GM18868 (cell line): ENCODE results near the gene PDGFA.

ENCODE experiments used
- ATAC-seq: cut with Tn5 transposase; IDR thresholded peaks from one replicate; pipeline ENCODE4 v1.9.1; 2021; ENCODE audit warnings: mild to moderate bottlenecking, moderate library complexity; ENCODE audit not compliant: unreplicated experiment

Gene PDGFA

DNA sequence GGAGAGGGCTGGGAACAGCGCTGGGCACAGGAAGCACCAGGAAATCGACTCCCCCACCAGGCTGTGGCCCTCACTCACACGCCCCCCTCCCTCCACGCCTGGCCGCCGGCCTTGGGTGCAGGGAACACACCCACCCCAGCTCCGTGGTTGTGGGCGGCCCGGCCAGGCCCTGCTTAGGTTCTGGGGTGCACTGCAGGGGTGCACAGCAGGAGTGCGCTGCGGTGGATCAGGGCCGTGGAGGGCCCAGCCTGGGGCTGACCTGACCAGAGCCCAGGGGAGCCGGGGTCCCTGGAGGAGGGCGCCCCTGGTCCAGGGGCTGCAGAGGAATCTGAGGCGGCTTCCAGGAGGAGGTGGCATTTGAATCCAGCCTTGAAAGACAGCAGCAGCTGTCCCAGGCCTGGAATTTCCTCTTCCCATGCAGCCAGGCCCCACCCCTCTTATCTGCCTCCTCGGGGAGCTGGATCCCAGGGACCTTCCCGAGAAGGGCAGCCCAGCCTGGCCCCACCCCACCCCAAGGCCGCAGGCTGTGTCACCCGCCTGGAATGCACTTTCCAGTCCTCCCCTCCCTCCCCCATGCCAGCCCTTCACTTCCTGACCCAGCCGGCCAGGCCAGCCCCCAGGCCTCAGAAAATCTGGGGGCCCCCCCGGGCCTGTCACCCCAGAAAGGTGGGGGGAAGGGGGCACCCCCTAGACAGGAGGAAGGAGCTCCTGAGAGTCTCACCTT is 18.4 kb upstream of the PDGFA start:
- ATAC-seq, result no peak

DNA sequence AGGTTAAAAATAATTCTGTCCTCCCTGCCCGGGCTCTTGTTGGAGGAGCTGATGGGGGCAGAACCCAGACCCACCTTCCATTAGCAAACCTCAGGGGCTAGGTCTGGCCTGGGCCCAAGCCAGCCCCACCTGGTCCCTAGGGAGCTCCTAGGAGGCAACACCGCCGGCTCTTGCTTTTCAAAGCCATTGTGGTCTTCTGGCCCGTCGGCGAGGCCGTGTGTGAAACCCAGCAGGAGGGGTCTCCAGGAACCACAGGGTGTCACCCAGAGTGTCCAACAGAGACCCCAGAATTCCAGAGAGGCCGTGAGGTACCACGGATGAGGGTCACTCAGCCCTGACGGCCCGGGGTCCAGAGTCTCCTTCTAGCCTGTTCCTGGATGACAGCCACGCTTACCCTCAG is 16.6 kb upstream of the PDGFA start:
- ATAC-seq, result no peak

DNA sequence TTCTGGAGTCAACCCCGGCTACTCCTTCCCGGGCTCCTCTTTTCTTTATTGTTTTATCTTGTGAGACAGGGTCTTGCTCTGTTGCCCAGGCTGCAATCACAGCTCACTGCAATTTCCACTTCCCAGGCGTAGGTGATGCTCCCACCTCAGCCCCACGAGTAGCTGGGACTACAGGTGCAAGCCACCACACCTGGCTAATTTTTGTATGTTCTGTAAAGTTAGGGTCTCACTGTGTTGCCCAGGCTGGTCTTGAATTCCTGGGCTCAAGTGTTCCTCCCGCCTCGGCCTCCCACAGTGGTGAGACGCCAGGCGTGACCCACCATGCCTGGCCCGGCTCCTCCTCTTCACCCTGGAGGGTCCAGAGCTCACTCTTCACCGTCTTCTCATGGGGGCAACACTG is 15.3 kb upstream of the PDGFA start:
- no peak for ATAC-seq

DNA sequence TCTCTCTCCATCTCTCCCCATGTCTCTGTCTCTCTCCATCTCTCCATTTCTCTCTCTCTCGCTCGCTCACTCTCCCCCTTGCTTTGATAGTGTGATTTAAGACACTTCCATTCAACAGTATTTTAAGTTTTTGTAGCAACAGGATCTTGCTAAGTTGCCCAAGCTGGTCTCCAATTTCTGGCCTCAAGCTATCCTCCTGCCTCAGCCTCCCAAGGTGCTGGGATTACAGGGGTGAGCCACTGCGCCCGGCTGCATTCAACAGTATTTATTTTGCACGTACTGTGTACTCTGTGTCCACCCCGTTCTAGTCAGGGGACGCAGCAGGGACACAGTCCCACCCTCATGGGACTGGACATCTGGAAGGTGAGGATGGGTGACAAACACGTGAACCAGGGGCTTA is 14.4 kb upstream of the PDGFA start:
- no peak for ATAC-seq

DNA sequence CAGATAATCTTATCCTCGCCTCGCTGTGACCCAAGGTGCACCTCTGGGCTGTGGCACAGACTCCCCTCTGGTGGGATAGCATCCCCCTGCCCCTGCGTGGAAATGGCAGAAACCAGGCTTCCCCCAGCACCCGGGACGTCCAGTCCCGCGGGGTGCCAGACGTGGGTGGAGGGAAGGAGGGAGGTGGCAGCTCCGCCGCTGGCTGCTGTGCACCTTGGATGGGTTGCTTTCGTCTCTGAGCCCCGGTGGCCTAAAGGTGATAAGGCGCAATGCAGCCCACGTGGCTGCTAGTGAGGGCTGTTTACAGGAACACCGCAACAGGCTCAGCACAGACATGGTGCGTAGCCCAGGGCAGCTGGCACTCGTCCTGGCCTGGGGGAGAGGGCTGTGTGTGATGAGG is 13.6 kb upstream of the PDGFA start:
- ATAC-seq, result no peak

DNA sequence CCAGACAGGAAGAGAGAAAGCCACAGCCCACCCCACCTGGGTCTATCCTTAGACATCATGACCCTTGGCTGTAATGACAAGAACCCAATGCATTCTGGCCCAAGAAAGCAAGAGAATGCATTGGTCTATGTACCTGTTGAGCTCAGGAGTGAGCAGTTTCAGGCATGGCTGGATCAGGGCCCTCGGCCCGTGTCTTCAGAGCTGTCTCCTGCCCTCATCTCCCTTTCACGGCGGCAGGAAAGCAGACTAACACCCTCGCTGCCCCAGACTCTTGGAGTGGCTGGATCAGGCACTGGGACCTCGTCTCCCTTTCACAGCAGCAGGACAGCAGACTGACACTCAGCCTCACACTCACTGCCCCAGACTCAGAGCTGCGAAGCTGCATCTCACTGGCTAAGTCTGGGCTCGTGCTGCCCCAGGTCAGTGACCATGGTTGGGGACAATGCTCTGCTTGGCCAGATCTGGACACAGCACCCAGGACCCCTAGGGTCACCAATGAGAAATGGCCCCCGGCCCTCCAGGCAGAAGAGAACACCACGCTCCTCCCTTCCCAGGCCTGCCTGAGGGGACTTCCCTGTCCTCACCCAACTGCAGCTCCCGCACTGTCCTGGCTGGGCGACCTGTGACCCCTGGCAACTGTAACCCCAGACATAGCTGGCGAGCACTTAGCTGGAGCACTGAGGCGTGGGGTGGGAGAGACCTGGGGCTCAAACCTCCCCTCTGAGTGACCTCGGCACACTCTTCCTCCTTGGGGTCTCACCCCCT is 12.9 kb upstream of the PDGFA start:
- ATAC-seq, result no peak

DNA sequence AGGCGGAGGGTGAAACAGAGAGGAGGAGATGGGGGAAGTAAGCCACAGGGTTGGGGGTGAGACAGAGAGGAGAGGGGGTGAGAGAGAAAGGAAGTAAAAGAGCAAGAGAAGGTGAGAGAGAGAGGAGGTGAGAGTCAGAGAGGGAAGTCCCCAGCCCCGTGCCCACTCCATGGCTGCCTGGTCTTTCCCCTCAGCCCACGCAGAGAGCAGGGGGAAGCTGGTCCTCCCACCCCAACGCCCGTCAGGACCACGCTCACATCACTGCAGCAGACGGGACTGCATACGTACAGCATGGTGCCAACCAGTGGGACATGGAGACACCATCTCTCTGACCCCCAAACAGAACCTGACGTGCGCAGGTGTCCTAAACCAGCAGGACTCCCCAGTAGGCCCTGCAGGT is 12.1 kb upstream of the PDGFA start:
- no peak for ATAC-seq

DNA sequence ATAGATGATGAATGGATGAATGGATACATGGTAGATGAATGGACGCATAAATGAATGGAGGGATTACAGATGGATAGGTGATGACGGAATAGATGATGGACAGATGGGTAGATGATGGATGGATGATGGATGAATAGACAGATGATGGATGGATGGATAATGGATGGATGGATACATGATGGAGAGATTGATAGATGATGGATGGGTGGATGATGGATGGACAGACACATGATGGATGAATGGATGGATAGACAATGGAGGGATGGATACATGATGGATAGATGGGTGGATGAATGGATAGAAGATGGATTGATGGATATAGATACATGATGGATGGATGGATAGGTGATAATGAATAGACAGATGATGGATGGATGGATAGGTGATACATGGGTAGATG is 8.8 kb upstream of the PDGFA start:
- no peak for ATAC-seq

DNA sequence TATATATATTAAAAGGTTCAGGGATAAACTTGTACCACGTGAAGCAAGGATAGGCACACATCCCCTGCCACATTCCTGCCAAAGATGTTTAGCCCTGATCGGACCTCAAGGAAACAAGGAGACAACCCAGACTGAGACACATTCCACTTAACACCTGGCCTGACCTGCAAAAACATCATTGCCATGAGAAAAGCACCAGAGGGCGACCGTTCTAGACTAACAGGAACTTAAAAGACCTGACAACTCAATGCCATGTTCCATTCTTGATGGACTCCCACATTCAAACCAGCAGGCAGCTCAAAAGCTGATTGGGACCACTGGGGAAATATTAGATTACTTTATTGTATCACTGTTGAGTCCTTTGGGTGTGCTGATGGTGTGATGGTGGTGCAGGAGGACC is 8.1 kb upstream of the PDGFA start:
- no peak for ATAC-seq

DNA sequence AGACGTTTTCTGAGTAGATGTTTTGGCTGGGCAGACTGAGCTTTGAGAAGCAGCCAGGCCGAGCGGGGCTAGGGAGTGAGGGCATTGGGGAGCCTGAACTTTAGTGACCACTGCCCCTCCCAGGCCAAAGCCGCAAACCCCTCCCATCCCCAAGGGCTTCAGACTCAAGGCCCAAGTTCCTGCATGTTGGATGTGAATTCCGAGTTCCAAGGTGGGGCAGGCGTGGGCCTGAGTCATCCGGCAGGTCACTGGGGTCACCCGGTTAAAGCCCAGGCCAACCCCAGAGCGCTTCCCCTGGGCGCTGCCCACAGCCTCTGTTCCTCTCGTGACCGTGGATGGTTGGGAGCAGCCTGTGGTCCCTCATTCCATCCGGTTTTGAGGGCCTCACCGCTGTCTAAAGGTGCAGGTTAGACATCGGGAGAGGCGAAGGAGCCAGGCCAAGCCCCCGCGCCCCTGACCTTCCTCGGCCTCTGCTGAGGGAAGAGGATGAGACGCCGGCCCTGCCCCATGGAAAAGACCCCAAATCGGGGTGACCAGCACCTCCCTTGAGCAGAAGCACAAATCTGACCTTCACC is 6.9 kb upstream of the PDGFA start:
- no peak for ATAC-seq

DNA sequence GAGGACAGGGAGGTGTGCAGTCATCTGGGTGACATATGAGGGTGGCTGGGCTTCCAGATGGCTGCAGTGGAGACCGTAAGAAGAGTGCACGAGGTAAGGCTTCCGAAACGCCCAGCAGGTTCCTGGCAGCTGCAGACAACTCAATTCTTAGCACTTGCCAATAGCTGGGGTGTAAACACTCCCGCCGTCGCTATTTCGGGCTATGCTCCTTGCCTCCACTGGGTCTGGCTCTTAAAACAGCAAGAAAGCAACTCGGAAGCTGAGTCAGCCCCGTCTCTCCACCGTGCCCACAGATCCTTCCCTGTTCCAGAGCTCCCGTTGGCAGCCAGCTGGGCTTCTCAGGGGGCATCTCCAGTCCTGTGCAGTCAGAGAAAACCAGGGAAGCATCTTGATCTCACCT is 6.1 kb upstream of the PDGFA start:
- no peak for ATAC-seq

DNA sequence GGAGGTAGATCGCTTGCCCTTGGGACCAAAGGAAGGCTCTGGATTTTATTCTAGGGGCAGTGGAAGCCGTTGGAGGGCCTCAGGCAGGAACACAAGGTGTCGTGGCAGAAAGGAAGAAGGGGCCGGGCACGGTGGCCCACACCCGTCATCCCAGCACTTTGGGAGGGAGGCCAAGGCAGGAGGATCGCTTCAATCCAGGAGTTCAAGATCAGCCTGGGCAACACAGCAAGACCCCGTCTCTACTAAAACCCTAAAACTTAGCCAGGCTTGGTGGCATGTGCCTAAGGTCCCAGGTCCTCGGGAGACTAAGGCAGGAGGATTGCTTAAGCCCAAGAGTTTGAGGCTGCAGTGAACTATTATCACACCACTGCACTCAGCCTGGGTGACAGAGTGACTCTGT is 5.2 kb upstream of the PDGFA start:
- ATAC-seq, result no peak

DNA sequence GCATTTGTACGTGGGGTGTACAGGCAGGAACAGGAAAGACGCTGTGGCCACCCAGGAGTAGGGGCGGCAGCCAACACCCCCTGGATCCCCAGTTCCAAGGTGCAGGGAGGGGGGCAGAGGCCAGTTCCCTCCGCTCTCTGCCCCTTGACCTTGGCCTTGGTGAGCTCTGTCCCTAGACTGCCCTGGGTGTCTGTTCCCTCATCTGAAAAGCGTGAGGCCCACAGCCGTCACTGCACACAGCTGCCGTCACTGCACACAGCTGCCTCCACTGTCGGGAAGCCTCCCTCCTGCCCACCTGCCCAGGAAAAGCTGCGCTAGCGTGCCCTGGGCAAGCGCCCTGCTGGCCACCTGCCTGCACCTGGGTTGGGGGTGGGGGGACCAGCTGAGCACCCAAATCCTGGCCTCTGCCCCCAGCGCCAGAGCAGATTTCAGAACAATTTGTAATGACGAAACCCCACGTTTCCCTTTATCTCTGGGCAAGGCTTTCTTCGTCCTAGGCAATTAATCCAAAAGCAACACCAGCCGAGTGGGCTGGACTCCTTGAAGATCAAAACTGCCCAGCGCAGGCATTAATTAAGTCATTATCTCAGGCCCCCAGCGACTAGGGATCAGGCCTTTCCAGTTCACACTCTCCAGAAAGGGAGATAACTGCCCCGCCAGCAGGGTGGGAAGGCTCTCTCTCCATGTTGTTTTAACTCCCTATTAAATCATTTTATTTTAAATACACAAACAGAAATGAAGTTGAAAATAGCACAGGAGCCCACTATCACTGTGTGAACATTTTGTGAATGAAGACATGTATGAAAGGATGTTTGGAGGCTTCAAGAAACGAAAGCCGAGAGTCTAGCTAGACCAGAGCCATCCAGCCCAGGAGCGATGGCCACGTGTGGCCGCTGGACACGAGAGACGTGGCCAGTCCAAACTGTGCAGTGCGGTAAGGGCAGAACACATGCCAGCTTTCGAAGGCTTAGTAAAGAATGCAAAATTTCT is 4.0 kb upstream of the PDGFA start:
- no peak for ATAC-seq

DNA sequence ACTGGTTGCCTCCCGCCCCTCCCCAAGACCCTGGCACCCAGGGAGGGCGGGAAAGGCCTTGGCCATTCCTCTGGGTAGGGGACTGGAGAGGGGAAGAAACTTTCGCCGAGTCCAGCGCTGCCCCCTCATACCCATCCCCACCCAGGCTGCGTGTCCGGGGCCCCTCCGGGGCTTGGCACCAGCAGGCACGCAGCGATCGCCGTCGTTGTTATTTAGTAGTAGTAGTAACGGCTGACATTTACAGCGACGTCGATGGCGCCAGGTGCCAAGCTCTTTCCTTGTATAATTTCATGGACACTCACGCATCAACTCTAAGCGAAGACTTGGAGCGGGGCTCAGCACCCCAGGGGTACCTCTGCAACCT is 3.3 kb upstream of the PDGFA start:
- no peak for ATAC-seq

DNA sequence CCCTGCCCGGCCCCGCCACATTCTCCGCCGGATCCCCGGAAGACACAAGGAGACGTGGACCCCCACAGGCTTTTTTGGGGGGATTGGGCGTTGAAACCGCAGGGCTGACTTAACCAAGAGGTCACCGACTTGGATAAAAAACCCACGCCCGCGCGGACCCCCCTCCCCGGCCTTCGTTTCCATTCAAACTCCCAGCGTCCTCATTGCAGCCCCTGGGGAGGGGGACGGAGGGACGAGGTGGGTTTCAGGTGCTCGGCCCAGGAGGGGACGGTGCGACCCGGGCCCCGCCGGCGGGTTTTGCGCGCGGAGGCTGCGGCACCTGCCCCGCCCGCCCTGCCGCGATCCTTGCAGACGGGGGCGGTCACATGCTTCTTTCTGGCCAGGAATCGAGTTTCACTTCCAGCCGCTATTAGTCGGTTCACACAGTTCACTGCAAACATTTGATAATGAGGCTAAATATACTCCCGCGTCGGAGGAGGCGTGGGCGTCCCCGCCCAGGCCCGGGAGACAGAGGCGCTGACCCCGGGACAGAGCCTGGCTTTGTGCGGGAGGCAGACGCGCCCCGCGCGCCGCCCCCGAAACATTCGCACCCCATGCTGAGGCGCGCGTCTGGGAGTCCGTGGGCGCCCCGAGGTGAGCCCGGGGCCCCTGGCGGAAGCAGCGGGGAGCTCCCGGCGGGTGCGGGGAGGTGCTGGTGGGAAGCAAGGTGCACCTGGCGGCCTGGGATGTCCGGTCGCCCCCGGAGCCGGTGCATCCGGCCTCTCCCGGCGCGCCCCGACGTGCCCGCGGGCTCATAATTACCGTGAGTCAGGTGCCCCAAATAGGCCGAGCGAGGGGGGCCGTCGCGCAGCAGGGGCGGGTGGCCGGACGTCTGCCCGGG is 2.7 kb upstream of the PDGFA start:
- ATAC-seq, result peak; percentile 33

DNA sequence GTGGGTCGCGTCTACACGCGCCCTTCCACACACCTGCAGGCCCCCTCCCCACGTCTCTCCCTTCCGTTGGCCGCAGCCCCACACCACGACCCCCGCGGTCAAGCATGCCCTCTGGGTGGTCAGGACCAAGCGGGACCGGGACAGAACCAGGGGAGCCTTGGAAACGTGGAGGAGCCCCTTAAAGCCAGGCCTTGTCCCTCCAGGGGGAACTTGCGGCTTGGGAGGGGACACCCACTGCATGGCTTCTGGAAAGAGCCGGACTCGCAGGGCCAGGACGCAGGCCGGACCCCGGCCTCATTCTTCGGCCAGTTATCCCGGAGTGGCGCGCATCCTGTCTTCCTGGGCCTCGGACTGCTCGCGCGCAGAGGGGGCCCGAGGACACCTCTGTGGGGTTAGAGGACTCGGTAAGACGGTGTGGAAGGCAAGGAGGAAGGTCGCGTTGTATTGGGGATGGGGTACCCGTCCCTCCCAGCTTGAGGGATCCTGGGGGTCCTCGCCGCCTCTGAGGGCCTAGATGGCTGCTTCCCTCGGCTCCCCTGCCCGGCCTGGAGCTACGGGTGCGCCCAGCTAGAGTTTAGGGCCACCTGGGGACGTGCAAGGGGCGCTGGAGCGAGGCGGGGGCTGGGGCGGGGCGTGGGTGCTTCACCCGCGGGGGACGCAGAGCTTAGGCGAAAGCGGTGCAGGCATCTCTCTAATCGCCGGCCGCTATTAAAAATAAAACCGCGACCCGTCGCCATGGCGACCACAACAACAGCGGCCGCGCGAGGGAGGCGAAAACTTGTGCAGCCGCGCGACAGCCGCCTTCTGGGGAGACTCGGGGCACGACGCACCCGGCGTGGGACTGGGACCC is 1.8 kb upstream of the PDGFA start:
- ATAC-seq, result no peak

DNA sequence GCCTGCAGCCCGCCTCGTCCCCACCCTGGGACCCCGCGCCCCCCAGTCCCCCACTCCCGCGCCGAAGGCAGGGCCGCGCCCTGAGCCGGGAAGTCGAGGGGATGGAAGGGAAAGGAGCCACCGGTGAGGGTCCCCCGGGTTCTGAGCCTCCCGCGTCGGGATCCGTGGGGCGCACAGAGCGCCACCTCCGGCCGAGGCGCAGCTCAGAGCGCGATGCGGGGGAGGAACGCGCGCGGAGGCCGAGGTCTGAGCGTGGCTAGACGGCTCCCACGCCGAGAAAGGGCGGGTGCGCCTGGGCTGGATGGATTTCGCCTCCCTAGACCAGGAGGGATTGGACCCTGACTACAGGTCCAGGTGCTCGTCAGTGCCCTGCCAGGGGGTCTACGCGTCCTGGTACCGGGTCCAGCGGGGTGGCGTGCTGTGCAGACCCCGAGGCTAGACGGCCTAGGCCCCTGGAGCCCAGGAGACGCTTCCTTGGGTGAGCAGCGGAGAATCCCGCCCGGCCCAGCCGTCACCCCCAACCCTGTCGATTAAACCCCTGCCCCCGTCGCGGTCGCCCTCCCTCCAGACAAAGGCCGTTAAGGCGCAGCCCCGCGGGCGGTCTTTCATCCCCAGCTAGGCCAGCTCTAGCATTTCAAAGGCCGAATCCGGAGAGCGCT is 986 bp upstream of the PDGFA start:
- no peak for ATAC-seq

DNA sequence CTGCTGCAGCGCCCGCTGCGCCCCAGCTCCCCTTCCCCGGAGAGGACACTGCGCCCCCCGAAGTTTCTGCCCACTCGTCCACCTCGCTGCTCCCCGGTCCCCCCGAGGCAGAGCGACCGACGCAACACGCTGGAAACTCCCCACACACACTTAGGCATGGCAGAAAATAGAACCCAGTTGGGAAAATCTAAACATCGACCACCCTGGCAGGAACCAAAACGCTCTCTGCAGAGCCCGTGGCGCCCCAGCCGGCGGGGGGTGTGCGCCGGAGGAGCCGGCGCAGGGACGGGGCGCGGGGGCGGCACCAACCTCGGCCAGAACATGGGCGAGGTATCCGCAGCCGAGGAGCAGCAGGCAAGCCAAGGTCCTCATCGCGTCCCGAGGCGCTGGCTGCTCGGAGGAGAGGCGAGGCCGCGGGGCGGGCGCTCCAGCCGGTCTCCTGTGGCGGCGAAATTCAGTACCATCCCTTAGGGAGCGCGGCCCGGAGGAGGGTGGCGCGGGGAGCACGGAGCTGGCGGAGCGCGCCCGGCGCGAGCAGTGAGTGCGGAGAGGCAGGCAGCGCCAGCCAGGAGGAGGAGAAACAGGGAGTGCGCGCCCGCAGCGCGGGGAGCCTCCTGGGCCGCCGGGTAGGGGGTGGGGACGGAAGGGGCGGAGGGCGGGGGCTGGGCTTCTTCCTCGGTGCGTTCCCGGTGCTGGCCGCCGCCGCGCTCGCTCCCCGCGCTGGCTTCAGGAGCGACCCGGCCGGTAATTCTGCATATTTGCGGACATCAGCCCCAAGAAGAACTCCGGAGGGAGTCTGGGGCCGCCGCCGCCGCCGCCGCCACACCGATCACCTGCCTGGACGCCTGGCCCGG is 789 bp downstream of the PDGFA start:
- no peak for ATAC-seq
